K562 (cell line): ENCODE data around the gene LYPD4. TPM values are rescaled to one million over a fixed set of nuclear protein-coding genes. Genes with fewer than 3 reads are reported as not detected.

Source experiments
- ARNT ChIP-seq, 2 experiments: fragments of 450-650 bp; IDR thresholded peaks; 2 replicates each; pipeline ENCODE4 v1.6.1; 2016; ENCODE audit warnings: mild to moderate bottlenecking in 1 of 2
- BACH1 ChIP-seq: fragments of 200-800 bp; sonication (Bioruptor generic); IDR thresholded peaks from 2 replicates; pipeline ENCODE4 v1.6.1; 2016; ENCODE audit warnings: missing genetic modification characterization, missing compliant biosample characterization
- DEAF1 ChIP-seq: fragments of 450-650 bp; formaldehyde crosslinking; IDR thresholded peaks from 2 replicates; pipeline ENCODE4 v1.4.0; 2020; ENCODE audit warnings: mild to moderate bottlenecking, moderate library complexity
- E4F1 ChIP-seq: fragments of 250-450 bp; sonication (Bioruptor Pico); IDR thresholded peaks from 2 replicates; pipeline ENCODE4 v1.5.0; 2021; ENCODE audit warnings: mild to moderate bottlenecking, borderline replicate concordance
- HNRNPUL1 ChIP-seq: fragments of 200-400 bp; formaldehyde crosslinking; IDR thresholded peaks from 2 replicates; pipeline ENCODE4 v1.6.1; 2017; ENCODE audit warnings: low read length
- MCM7 ChIP-seq, 2 experiments: fragments of 450-650 bp; IDR thresholded peaks; 2 replicates each; pipeline ENCODE4 v1.6.1; 2016 to 2018
- MYC ChIP-seq, 2 experiments: fragments of 250-450 bp in 1 of 2; sonication (Bioruptor Pico) in 1 of 2; IDR thresholded peaks; 2 replicates each; pipeline versions ENCODE4 v1.5.1 to v1.6.1; 2012 to 2021; ENCODE audit warnings: low read depth in 2 of 2, borderline replicate concordance in 1 of 2, improper control_type of control experiment in 1 of 2, low read length in 1 of 2, mild to moderate bottlenecking in 1 of 2, moderate library complexity in 1 of 2
- RB1 ChIP-seq: fragments of 450-650 bp; IDR thresholded peaks from 2 replicates; pipeline ENCODE4 v1.6.1; 2017; ENCODE audit warnings: low read depth, mild to moderate bottlenecking
- SMAD3 ChIP-seq: fragments of 450-650 bp; formaldehyde crosslinking; conservative IDR thresholded peaks from 2 replicates; pipeline ENCODE4 v1.4.0; 2020; ENCODE audit warnings: mild to moderate bottlenecking
- SNIP1 ChIP-seq: fragments of 450-650 bp; IDR thresholded peaks from 2 replicates; pipeline ENCODE4 v1.7.1; 2017; ENCODE audit warnings: low read depth, mild to moderate bottlenecking
- TFE3 ChIP-seq: fragments of 450-650 bp; formaldehyde crosslinking; IDR thresholded peaks from 2 replicates; pipeline ENCODE4 v1.4.0; 2020; ENCODE audit warnings: mild to moderate bottlenecking, mixed read lengths
- XRCC5 ChIP-seq: fragments of 200-400 bp; formaldehyde crosslinking; IDR thresholded peaks from 2 replicates; pipeline ENCODE4 v1.6.1; 2017; ENCODE audit warnings: low read depth, mild to moderate bottlenecking, low read length
- ZNF121 ChIP-seq: sonication (generic); formaldehyde crosslinking; conservative IDR thresholded peaks from 2 replicates; pipeline ENCODE4 v1.8.0; 2022; ENCODE audit warnings: missing genetic modification reagents
- ZNF224 ChIP-seq: sonication (generic); formaldehyde crosslinking; IDR thresholded peaks from 2 replicates; pipeline ENCODE4 v1.8.0; 2022; ENCODE audit warnings: mild to moderate bottlenecking, missing genetic modification reagents
- ZNF445 ChIP-seq: fragments of 250-450 bp; sonication (Bioruptor Pico); IDR thresholded peaks from 2 replicates; pipeline ENCODE4 v1.4.0; 2020; ENCODE audit warnings: low read depth, mild to moderate bottlenecking, moderate library complexity
- ZNF57 ChIP-seq: fragments of 450-650 bp; formaldehyde crosslinking; IDR thresholded peaks from 2 replicates; pipeline ENCODE4 v1.4.0; 2020; ENCODE audit warnings: mild to moderate bottlenecking, moderate library complexity
- ZNF592 ChIP-seq: fragments of 450-650 bp; IDR thresholded peaks from 2 replicates; pipeline ENCODE4 v1.6.1; 2017; ENCODE audit warnings: antibody characterized with exemption, mild to moderate bottlenecking
- ZNF668 ChIP-seq: fragments of 250-450 bp; sonication (Bioruptor Pico); IDR thresholded peaks from 2 replicates; pipeline ENCODE4 v1.8.0; 2022; ENCODE audit warnings: mild to moderate bottlenecking, inconsistent platforms
- polyA plus RNA-seq, 8 experiments: library from polyadenylated mRNA; depleted of rRNA in 4 of 8; stranded (reverse) in 5 of 8; unstranded in 3 of 8; fragments of >200 nt; fragmentation: Nextera tagmentation in 2 of 8; fragmentation: Illumina TruSeq in 1 of 8; extraction: Ambion mirVana in 2 of 8; extraction: Trizol in 1 of 8; gene quantifications; 2 replicates each; pipeline versions ENCODE4 v1.2.1 to v1.2.3, GENCODE V29; 2011 to 2014; ENCODE audit warnings: inconsistent platforms in 1 of 8, missing spikeins in 1 of 8
- total RNA-seq, 7 experiments: library from RNA; depleted of rRNA in 6 of 7; stranded (reverse); fragments of >200 nt in 6 of 7; fragmentation: Illumina TruSeq in 2 of 7; extraction: Trizol in 2 of 7; gene quantifications; 2 replicates each; pipeline versions ENCODE4 v1.2.1 to v1.2.3, GENCODE V29; 2011 to 2021; ENCODE audit warnings: low replicate concordance in 1 of 7

LYPD4 gene
- total and polyA plus RNA-seq, 9 of the 15 experiments (the other 6 are each of a cell fraction or from before 2014, with no cell fraction given) = 0.11 TPM; not detected in 8

- TF ChIP-seq ZNF592 (peak; percentile 70; the same call in 1 of the 2 replicates), E4F1 (CRISPR knock-in tag) (no peak), TFE3 (CRISPR knock-in tag) (peak; percentile 5; the same call in 1 of the 2 replicates), BACH1 (tag) (no peak), ZNF668 (CRISPR knock-in tag) (no peak), ZNF445 (CRISPR knock-in tag) (no peak), ZNF57 (no peak), ZNF224 (no peak), ARNT (IDR thresholded peaks at IDR 0.05) (peak; percentile 65 to 78; a peak in 3 of 4 replicates), SMAD3 (no peak), MCM7 (IDR thresholded peaks at IDR 0.05) (no peak), SNIP1 (peak; percentile 38; the same call in 1 of the 2 replicates), HNRNPUL1 (no peak), XRCC5 (peak; percentile 58; the same call in 1 of the 2 replicates), MYC (IDR thresholded peaks at IDR 0.05; ENCODE audit: low read depth, low read length) (peak; percentile 96), MYC (CRISPR knock-in tag; IDR thresholded peaks at IDR 0.05; ENCODE audit: borderline replicate concordance, low read depth) (peak; percentile 89; the same call in 1 of the 2 replicates), RB1 (peak; percentile 94), ZNF121 (CRISPR knock-in tag) (no peak), DEAF1 (CRISPR knock-in tag) (no peak)
Measured at GRCh38 chr19:41859618-41860418, 15.3 kb upstream of the LYPD4 start, which contains the start of gene RPS19 (continued).
